AG04450 (cell line): ENCODE results near the gene LMF2. TPM values are rescaled to one million over a fixed set of nuclear protein-coding genes. Genes with fewer than 3 reads are reported as not detected.

Experiments used
- CTCF ChIA-PET: fragments of 300-600, 350-600 bp; formaldehyde crosslinking; extraction: SDS; loops from one replicate; lab custom pipeline; 2022; ENCODE audit warnings: antibody characterized with exemption, inconsistent platforms; lab: Charles Lee
- POLR2A ChIA-PET: fragments of 350-600 bp; formaldehyde crosslinking; extraction: SDS; loops from one replicate; lab custom pipeline; 2021; ENCODE audit warnings: antibody characterized with exemption, inconsistent platforms; lab: Yijun Ruan, JAX
- DNase-seq: peaks from one replicate; pipeline ENCODE4 v3.0.0-alpha.2; 2011; ENCODE audit warnings: low read depth, low spot score
- H3K27ac ChIP-seq: one replicate; pipeline ENCODE4 v1.5.1; 2012; ENCODE audit warnings: low read depth, low read length, control low read depth
- H3K27me3 ChIP-seq: one replicate; pipeline ENCODE4 v1.6.0; 2012; ENCODE audit warnings: low read length; ENCODE audit not compliant: control insufficient read depth, insufficient read depth
- H3K4me3 ChIP-seq: 2 replicates; pipeline ENCODE4 v1.5.1; 2011; ENCODE audit warnings: mild to moderate bottlenecking, low read depth, low read length, control low read depth
- H3K9me3 ChIP-seq: 2 replicates; pipeline ENCODE4 v1.5.1; 2012; ENCODE audit warnings: low read length; ENCODE audit not compliant: control insufficient read depth, insufficient read depth
- CTCF ChIP-seq: IDR thresholded peaks from 2 replicates; pipeline ENCODE4 v1.5.1; 2011; ENCODE audit warnings: low read depth, low read length, control low read depth, inconsistent platforms
- polyA plus RNA-seq: library from polyadenylated mRNA; depleted of rRNA; stranded (reverse); fragments of >200 nt; gene quantifications from 2 replicates; pipeline ENCODE4 v1.2.3, GENCODE V29; 2011

Gene LMF2
- polyA plus RNA-seq, 1 experiment: 25.7 TPM

GRCh38 chr22:50550395-50550794 is 42.9 kb upstream of the LMF2 start:
- POLR2A ChIA-PET: interaction anchor here (1.6 kb wide), 1 partner anchor 25 kb away, joined by 3 read pairs; the partner anchor contains the start of gene SCO2
- no peak for TF ChIP-seq CTCF
- CTCF ChIA-PET: interaction anchor here (3.3 kb wide), 1 partner anchor 13 kb away, joined by 11 read pairs; the partner anchor contains the start of gene SYCE3
- DNase-seq: no peak
- Histone ChIP-seq H3K4me3 (no peak overlapping the region), H3K9me3 (no peaks in the 10 kb centered on the region; the same call in 1 of the 2 replicates), H3K27ac (no peak overlapping the region), H3K27me3 (peaks cover 52% of the 10 kb centered on the region)

GRCh38 chr22:50548921-50549790 is 41.7 kb upstream of the LMF2 start:
- CTCF ChIA-PET: interaction anchor here (3.3 kb wide), 1 partner anchor 14 kb away, joined by 11 read pairs; the partner anchor contains the start of gene SYCE3

GRCh38 chr22:50548040-50548920 is 40.8 kb upstream of the LMF2 start:
- Histone ChIP-seq H3K27me3 (peaks cover 54% of the 10 kb centered on the region), H3K4me3 (no peak overlapping the region), H3K27ac (no peak overlapping the region), H3K9me3 (no peaks in the 10 kb centered on the region; the same call in 1 of the 2 replicates)
- ChIA-PET POLR2A (interaction anchor here (0.6 to 1.5 kb wide), 2 partner anchors 9 to 23 kb away, joined by 3 to 4 read pairs; partner anchors contain the start of gene SCO2), CTCF (interaction anchor here (1.1 to 3.3 kb wide), 5 partner anchors 12 to 73 kb away, joined by 3 to 11 read pairs (median 5); partner anchors contain the start of genes SCO2 and SYCE3)
- TF ChIP-seq CTCF: no peak
- DNase-seq: no peak

More at GRCh38 chr22:50548921-50549790, 41.7 kb upstream of the LMF2 start:
- Histone ChIP-seq H3K27ac (no peak overlapping the region), H3K27me3 (peaks cover 54% of the 10 kb centered on the region), H3K9me3 (no peaks in the 10 kb centered on the region; the same call in 1 of the 2 replicates), H3K4me3 (no peak overlapping the region)
- DNase-seq: no peak
- TF ChIP-seq CTCF: no peak
- POLR2A ChIA-PET: interaction anchor here (1.5 kb wide), 1 partner anchor 24 kb away, joined by 3 read pairs; the partner anchor contains the start of gene SCO2

GRCh38 chr22:50547263-50547985 is 39.9 kb upstream of the LMF2 start:
- DNase-seq: no peak
- CTCF ChIA-PET: interaction anchor here (1.1 to 1.3 kb wide), 4 partner anchors 13 to 74 kb away, joined by 3 to 5 read pairs (median 4); partner anchors contain the start of genes SCO2 and SYCE3
- POLR2A ChIA-PET: interaction anchor here (0.6 to 1.5 kb wide), 2 partner anchors 8 to 22 kb away, joined by 3 to 4 read pairs; partner anchors contain the start of gene SCO2
- Histone ChIP-seq H3K27me3 (peaks cover 52% of the 10 kb centered on the region), H3K4me3 (no peak overlapping the region), H3K9me3 (no peaks in the 10 kb centered on the region; the same call in 1 of the 2 replicates), H3K27ac (no peak overlapping the region)
- no peak for TF ChIP-seq CTCF
